ENCODE results near the gene ZFHX3. TPM values are rescaled to one million over a fixed set of nuclear protein-coding genes. Genes with fewer than 3 reads are reported as not detected.

ZFHX3 gene
- total and polyA plus RNA-seq, 8 donors, result 2.5 to 17.6 (median 9.9) TPM

DNA sequence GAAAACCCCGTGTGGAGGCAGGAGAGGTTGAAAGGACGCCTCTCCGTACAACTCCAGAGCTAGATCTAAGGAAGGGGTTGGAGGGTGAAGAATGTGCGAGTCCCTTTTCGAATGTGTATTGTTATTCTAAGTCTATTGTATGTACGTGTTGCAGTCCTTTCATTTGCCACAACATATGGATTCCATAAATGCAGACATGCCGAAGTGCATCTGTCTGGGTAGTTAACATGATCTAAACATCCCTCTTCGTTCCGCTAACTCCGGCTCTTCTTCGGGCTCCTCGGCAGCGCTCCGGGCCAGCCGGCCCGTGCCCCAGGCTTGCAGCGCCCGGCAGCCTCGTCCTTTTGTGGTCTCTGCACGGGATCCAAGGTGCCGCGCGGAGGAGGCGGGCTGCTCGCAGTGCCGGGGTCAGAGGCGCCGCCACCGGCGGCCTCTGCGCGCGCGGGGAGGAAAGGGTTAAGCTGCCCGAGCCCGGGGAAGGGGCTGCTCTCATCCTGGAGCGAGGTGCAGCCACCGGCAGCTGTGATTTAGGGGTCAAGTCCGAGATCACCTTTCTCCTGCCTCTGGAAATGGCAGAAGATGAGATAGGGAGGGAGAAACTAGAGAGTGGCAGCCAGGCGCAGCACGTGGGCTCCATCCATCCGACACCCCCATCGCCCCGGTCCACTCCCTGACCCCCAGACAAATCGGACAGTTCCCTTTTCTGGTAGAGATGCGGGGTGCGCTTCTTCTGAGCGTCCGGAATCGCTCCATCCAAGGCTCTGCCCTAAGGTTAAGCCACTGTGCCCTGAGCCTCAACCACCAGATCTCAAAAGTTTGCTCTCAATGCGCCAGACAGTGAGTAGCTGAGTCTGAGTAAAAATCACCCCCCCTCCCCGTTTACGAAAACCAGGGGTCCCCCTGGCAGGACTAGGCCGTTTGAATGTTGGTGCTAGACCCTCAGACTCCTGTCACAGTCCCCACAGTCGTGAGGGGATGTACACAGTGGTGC is 15.1 kb upstream of the ZFHX3 start:
- DNase-seq (no peak), FAIRE-seq (no peak), ATAC-seq (no peak)
- H3K9me3 ChIP-seq, result no peaks in the 10 kb centered on the region
- H3K27ac ChIP-seq, result no peak overlapping the region
- WGBS, 2 donors, result 67 to 76% methylated on average over 55 of the region's 55 CpGs
- H3K4me3 ChIP-seq, result no peak overlapping the region
- peaks cover 0 to 31% (median 0%) of the 10 kb centered on the region in 3 donors for H3K4me1 ChIP-seq
- intact Hi-C loops (cut with DNase I), result loop anchor here in 1 of 3 donors (10.0 kb wide), 2 partner anchors 102 to 132 kb away; no protein-coding TSS in a partner anchor
- TF ChIP-seq CTCF (IDR thresholded peaks at IDR 0.05), result no peak
- H3K27me3 ChIP-seq, result peaks cover 0 to 8% (median 0%) of the 10 kb centered on the region in 4 donors
- H3K36me3 ChIP-seq, result no peaks in the 10 kb centered on the region

DNA sequence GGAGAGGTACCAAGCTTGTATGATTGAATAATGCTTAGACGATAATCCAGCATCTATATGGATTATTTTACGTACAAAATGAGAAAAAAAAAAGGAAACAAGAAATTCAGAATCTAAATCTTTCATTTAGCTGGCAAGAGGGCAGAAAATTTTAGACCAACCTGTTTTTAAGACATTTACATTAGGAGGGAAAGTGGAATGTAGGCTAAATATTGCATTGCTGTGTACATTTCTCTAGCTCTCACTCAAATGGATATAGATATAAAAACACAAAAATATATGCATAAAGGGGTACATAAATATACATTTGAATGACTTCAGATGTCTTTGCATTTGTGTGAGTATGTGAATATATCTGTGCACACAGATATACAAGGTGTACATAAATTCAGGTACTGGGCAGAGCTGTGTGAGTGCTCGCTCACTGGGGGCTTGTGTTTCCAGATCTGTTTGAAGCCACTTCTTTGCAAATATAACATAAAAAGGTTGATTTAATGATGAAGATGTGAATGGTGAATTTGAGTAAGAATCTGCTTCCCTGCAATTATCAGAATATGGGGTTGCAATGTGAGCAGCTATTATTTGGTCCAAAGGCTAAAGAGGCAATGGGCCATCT is 14.2 kb upstream of the ZFHX3 start:
- no peaks in the 10 kb centered on the region for H3K9me3 ChIP-seq
- peaks cover 0 to 8% (median 0%) of the 10 kb centered on the region in 4 donors for H3K27me3 ChIP-seq
- intact Hi-C loops (cut with DNase I), result loop anchor here in 1 of 3 donors (10.0 kb wide), 2 partner anchors 103 to 133 kb away; no protein-coding TSS in a partner anchor
- TF ChIP-seq CTCF (IDR thresholded peaks at IDR 0.05), result no peak
- DNase-seq, result no peak
- H3K4me1 ChIP-seq, result peaks cover 0 to 28% (median 0%) of the 10 kb centered on the region in 3 donors
- H3K36me3 ChIP-seq, result no peaks in the 10 kb centered on the region
- H3K4me3 ChIP-seq, result no peak overlapping the region
- no peak overlapping the region for H3K27ac ChIP-seq
- WGBS, 2 donors, result 94 to 97% methylated on average over 3 of the region's 3 CpGs
- FAIRE-seq, result no peak
- ATAC-seq, result no peak

- H3K4me1 ChIP-seq, result peaks cover 0 to 24% (median 0%) of the 10 kb centered on the region in 3 donors
- intact Hi-C loops (cut with DNase I), result loop anchor here in 1 of 3 donors (10.0 kb wide), 2 partner anchors 104 to 134 kb away; no protein-coding TSS in a partner anchor
- no peak for TF ChIP-seq CTCF (IDR thresholded peaks at IDR 0.05)
- no peaks in the 10 kb centered on the region for H3K36me3 ChIP-seq
- FAIRE-seq (no peak), DNase-seq (no peak), ATAC-seq (no peak)
- H3K4me3 ChIP-seq, result no peak overlapping the region
- peaks cover 0 to 7% (median 0%) of the 10 kb centered on the region in 4 donors for H3K27me3 ChIP-seq
- no peak overlapping the region for H3K27ac ChIP-seq
- 52 to 67% methylated on average over 4 of the region's 4 CpGs for WGBS, 2 donors
- H3K9me3 ChIP-seq, result no peaks in the 10 kb centered on the region
Observed at GRCh38 chr16:73060892-73061490, 13.1 kb upstream of the ZFHX3 start.

DNA sequence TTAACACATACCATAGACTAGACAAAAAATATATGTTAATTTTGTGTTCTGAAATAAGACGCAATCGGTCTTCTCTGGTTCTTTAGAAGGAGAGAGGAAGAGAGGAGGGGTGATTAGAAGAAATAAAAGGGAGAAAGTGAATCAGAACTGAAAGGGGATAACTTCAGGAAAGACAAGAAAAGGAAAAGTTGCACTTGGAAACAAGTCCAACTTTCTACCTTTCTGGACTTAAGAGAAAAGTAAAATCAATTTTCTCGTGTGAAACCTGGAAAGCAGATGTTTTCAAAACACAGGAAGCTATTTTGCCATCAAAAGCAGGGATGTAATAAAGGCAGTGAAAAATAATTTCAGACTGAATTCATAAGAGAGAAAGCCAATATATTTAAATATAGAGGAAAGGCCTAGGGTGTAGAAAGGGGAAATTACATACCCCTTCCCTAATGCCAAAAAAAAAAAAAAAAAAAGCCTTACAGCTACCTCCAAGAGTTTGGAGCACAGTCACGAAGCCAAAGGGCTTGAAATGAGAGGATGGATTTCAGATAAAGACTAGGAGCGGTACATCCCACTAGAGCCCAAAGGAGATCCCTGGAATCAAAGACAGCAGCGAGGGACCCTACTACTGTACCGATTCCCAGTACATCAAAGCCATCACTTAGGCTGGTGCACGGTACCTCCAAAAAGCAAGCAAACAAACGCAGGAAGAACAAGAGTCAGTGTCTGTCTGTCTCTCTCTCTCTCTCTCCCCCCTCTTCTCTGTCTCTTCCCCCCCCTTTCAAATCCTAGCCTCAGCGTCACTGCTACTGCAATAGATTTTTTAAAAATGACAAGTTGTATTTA is 12.1 kb upstream of the ZFHX3 start:
- no peak for FAIRE-seq
- no peaks in the 10 kb centered on the region for H3K36me3 ChIP-seq
- TF ChIP-seq CTCF (IDR thresholded peaks at IDR 0.05), result no peak
- WGBS, 2 donors, result 81 to 82% methylated on average over 10 of the region's 10 CpGs
- H3K9me3 ChIP-seq, result no peaks in the 10 kb centered on the region
- H3K27ac ChIP-seq, result peak overlapping the region in 1 of 4 donors; percentile 94
- peak overlapping the region in 1 of 4 donors; percentile 67 for H3K4me3 ChIP-seq
- intact Hi-C loops (cut with DNase I), result loop anchor here in 1 of 3 donors (10.0 kb wide), 2 partner anchors 105 to 135 kb away; no protein-coding TSS in a partner anchor
- DNase-seq, result no peak
- H3K4me1 ChIP-seq, result peaks cover 4 to 29% (median 5%) of the 10 kb centered on the region in 3 donors
- peaks cover 0 to 3% (median 0%) of the 10 kb centered on the region in 4 donors for H3K27me3 ChIP-seq
- ATAC-seq, result no peak
